LNCAP (cell line): ENCODE measurements around the gene WDR12.

Experiments
- TF ChIP-seq, protein P1 (sequence below): fragments of 450-650 bp; IDR thresholded peaks from 2 replicates; pipeline ENCODE4 v1.5.1; 2017; ENCODE audit warnings: mild to moderate bottlenecking

The WDR12 gene

GRCh38 chr2:202938960-202939359 is 27.5 kb upstream of the WDR12 start:
- TF ChIP-seq, protein P1, sequence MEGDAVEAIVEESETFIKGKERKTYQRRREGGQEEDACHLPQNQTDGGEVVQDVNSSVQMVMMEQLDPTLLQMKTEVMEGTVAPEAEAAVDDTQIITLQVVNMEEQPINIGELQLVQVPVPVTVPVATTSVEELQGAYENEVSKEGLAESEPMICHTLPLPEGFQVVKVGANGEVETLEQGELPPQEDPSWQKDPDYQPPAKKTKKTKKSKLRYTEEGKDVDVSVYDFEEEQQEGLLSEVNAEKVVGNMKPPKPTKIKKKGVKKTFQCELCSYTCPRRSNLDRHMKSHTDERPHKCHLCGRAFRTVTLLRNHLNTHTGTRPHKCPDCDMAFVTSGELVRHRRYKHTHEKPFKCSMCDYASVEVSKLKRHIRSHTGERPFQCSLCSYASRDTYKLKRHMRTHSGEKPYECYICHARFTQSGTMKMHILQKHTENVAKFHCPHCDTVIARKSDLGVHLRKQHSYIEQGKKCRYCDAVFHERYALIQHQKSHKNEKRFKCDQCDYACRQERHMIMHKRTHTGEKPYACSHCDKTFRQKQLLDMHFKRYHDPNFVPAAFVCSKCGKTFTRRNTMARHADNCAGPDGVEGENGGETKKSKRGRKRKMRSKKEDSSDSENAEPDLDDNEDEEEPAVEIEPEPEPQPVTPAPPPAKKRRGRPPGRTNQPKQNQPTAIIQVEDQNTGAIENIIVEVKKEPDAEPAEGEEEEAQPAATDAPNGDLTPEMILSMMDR, result no peak

DNA sequence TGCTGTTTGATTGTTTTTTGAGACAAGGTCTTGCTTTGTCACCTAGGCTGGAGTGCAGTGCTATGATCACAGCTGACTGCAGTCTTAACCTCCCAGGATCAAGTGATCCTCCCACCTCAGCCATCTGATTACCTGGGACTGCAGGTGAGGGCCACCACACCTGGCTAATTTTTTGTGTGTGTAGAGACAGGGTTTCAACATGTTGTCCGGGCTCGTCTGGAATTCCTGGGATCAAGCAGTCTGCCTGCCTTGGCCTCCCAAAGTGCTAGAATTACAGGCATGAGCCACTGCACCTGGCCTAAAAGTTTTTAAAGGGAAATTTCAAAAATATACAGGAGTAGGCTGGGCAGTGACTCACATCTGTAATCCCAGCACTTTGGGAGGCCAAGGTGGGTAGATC is 23.0 kb upstream of the WDR12 start:
- TF ChIP-seq, protein P1, result no peak

DNA sequence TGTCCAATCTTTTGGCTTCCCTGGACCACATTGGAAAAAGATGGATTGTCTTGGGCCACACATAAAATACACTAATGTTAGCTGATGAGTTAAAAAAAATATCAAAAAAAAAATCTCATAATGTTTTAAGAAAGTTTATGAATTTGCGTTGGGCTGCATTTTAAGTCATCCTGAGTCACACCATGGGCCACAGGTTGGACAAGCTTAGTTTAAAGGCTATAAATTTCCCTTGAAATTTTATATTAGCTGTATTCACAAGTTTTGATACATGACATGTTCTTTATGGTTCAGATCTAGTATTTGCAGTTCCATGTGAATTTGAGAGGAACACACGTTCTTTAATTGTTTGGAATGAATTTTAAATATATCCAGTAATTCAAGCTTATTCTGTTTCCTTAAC is 22.5 kb upstream of the WDR12 start:
- TF ChIP-seq, protein P1, result no peak

GRCh38 chr2:202933139-202933510 is 21.7 kb upstream of the WDR12 start:
- TF ChIP-seq, protein P1, result no peak

GRCh38 chr2:202932425-202933138 is 21.1 kb upstream of the WDR12 start:
- TF ChIP-seq, protein P1, result no peak

DNA sequence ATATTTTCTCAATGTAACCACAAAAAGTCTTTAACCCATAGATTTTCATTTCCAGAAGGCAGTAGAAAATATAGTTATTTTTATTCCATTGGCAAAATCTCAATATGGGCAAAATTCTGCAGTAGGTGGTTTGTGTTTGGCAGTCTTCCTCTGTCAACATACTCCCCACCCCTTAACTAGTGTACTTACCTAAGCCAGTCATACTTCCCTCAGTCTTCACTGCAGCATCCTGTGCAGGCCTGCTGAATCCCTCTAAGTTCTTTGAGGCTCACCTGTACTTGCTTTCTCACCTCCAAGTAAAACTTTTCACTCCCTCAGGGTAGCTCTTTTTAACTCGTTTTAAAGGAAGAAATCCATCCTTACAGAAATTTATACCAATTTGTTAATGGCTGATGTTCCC is 7.4 kb upstream of the WDR12 start:
- TF ChIP-seq, protein P1, result no peak

GRCh38 chr2:202911203-202911511 is 316 bp downstream of the WDR12 start:
- TF ChIP-seq, protein P1, result no peak

- TF ChIP-seq, protein P1, result no peak
Observed at GRCh38 chr2:202910698-202911097, 775 bp downstream of the WDR12 start.
